Suprapubic skin (tissue), 4 donors: ENCODE measurements around the gene PFDN4. TPM values are rescaled to one million over a fixed set of nuclear protein-coding genes. Genes with fewer than 3 reads are reported as not detected.
"Not testable (repeated sequence)": the region's sequence is repeated elsewhere in the genome, so short reads cannot be mapped to it uniquely, and the experiment has no call there.

Source experiments
- DNase-seq, 2 donors: peaks; one replicate each; pipeline ENCODE4 v3.0.0-alpha.2; 2019; ENCODE audit warnings: low spot score in 2 of 2
- H3K27ac ChIP-seq: fragments of 200-600 bp; sonication (generic); one replicate; pipeline ENCODE4 v1.5.1; 2019
- H3K27me3 ChIP-seq: fragments of 200-600 bp; sonication (generic); one replicate; pipeline ENCODE4 v1.5.1; 2019
- H3K36me3 ChIP-seq: fragments of 200-600 bp; sonication (generic); one replicate; pipeline ENCODE4 v1.5.1; 2019
- H3K4me1 ChIP-seq: fragments of 200-600 bp; sonication (generic); one replicate; pipeline ENCODE4 v1.5.1; 2019
- H3K4me3 ChIP-seq: fragments of 200-600 bp; sonication (generic); one replicate; pipeline ENCODE4 v1.5.1; 2019; ENCODE audit warnings: mild to moderate bottlenecking
- H3K9me3 ChIP-seq: fragments of 200-600 bp; sonication (generic); one replicate; pipeline ENCODE4 v1.5.1; 2019
- EP300 ChIP-seq: sonication (generic); formaldehyde crosslinking; IDR thresholded peaks from one replicate; pipeline ENCODE4 v1.6.1; 2017; ENCODE audit warnings: antibody characterized with exemption
- POLR2A ChIP-seq, 2 donors: fragments of 450-650 bp; IDR thresholded peaks; one replicate each; pipeline ENCODE4 v1.6.1; 2017; ENCODE audit warnings: antibody characterized with exemption in 2 of 2, mild to moderate bottlenecking in 2 of 2, moderate library complexity in 2 of 2
- POLR2AphosphoS5 ChIP-seq, 3 donors: sonication (generic); formaldehyde crosslinking; IDR thresholded peaks; one replicate each; pipeline ENCODE4 v1.6.1; 2017; ENCODE audit warnings: antibody characterized with exemption in 3 of 3
- WGBS: methylation state at CpG from one replicate; pipeline ENCODE4 v1.1.5; 2018; 5-methylcytosine and 5-hydroxymethylcytosine counted together
- total RNA-seq, 4 donors: library from RNA; depleted of rRNA; stranded (reverse); fragments of >200 nt; gene quantifications; one replicate each; pipeline ENCODE4 v1.1.0, GENCODE V29; 2016
- TF ChIP-seq, protein P1 (sequence below), 2 donors: fragments of 200-600 bp in 1 of 2; fragments of 450-650 bp in 1 of 2; sonication (generic) in 1 of 2; IDR thresholded peaks; one replicate each; pipeline ENCODE4 v1.5.1; 2016 to 2019; ENCODE audit warnings: antibody characterized with exemption in 2 of 2, mild to moderate bottlenecking in 1 of 2, moderate library complexity in 1 of 2

PFDN4 gene
- total RNA-seq, 4 donors from 2014 or later = 33.2 to 48.7 (median 42.0) TPM

- DNase-seq = no peak
- H3K36me3 ChIP-seq = no peaks in the 10 kb centered on the region
- H3K27ac ChIP-seq = no peak overlapping the region
- TF ChIP-seq, protein P1, sequence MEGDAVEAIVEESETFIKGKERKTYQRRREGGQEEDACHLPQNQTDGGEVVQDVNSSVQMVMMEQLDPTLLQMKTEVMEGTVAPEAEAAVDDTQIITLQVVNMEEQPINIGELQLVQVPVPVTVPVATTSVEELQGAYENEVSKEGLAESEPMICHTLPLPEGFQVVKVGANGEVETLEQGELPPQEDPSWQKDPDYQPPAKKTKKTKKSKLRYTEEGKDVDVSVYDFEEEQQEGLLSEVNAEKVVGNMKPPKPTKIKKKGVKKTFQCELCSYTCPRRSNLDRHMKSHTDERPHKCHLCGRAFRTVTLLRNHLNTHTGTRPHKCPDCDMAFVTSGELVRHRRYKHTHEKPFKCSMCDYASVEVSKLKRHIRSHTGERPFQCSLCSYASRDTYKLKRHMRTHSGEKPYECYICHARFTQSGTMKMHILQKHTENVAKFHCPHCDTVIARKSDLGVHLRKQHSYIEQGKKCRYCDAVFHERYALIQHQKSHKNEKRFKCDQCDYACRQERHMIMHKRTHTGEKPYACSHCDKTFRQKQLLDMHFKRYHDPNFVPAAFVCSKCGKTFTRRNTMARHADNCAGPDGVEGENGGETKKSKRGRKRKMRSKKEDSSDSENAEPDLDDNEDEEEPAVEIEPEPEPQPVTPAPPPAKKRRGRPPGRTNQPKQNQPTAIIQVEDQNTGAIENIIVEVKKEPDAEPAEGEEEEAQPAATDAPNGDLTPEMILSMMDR (IDR thresholded peaks at IDR 0.05) = no peak
- no peak for TF ChIP-seq POLR2AphosphoS5 (IDR thresholded peaks at IDR 0.05)
- TF ChIP-seq POLR2A (IDR thresholded peaks at IDR 0.05) = no peak
- TF ChIP-seq EP300 = no peak
- no peaks in the 10 kb centered on the region for H3K27me3 ChIP-seq
- H3K9me3 ChIP-seq = no peaks in the 10 kb centered on the region
- H3K4me1 ChIP-seq = peaks cover 2% of the 10 kb centered on the region
- no peak overlapping the region for H3K4me3 ChIP-seq
- 78% methylated on average over 4 of the region's 4 CpGs for WGBS
Measured at GRCh38 chr20:54262671-54263070, 54.8 kb downstream of the PFDN4 start.

DNA sequence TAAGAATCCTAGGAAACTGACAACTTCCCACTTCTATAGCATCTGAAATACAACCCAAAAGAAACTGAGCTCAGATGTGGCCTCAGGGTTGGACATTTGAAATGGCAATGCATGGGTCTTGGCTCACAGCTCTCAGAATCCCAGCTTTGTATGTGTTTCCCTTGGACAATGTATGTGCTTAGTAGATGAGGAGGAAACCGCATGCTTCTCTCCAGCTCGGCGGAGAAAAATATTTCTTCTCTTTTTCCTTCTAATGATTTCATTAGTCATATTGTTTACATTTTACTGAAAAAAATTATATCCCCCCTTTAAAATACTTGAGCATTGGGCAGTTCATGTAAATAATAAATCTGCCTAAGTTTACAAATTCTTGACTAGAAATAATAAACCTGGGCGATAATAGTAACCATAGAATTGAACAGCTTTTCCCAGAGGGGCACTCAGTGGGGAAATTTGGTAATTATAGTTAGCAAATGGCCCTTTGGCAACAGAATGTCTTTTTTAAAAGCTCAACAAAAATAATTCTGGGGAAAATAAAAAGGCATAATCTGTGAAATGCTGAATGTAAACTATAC, 55.3 kb downstream of the PFDN4 start:
- TF ChIP-seq POLR2A (IDR thresholded peaks at IDR 0.05) (no peak), POLR2AphosphoS5 (IDR thresholded peaks at IDR 0.05) (no peak), EP300 (no peak)
- TF ChIP-seq, protein P1 (IDR thresholded peaks at IDR 0.05) = no peak
- Histone ChIP-seq H3K9me3 (no peaks in the 10 kb centered on the region), H3K36me3 (no peaks in the 10 kb centered on the region), H3K4me1 (peaks cover 7% of the 10 kb centered on the region), H3K4me3 (no peak overlapping the region), H3K27ac (no peak overlapping the region), H3K27me3 (no peaks in the 10 kb centered on the region)
- 87% methylated on average over 4 of the region's 4 CpGs for WGBS
- no peak for DNase-seq

DNA sequence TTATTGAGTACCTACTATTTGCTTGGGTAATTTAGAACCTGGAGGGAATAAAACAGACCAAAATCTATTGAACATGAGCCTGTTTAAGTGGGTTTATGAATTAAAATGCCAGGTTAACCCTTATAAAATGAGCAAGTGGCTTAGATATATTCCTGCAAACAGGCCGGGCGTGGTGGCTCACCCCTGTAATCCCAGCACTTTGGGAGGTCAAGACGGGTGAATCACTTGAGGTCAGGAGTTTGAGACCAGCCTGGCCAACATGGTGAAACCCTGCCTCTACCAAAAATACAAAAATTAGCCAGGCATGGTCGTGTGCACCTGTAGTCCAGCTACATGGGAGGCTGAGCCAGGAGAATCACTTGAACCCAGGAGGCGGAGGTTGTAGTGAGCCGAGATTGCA, 57.9 kb downstream of the PFDN4 start:
- H3K9me3 ChIP-seq, H3K36me3 ChIP-seq, H3K4me3 ChIP-seq, H3K27me3 ChIP-seq, H3K27ac ChIP-seq, DNase-seq: not testable (repeated sequence)
- 86% methylated on average over 6 of the region's 6 CpGs for WGBS
- H3K4me1 ChIP-seq = peaks cover 10% of the 10 kb centered on the region

DNA sequence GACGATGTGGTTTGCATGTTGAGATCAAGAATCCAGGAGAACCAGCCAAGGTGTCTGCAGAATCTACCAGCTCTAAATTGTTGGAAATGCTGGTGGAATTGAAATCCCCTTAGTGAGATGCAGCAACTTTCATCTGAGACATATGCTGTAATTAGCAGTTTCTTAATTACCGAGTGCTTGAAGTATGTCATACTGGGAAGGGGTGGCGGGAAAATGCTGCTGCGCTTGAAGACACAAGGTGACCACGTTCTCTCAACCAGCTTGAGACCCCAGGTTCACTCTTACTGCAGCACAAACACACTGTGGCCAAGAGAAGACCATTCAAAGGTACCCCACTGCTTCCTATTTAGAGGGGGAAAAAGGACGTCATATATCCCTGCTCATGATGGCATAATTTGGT, 59.0 kb downstream of the PFDN4 start:
- peaks cover 10% of the 10 kb centered on the region for H3K4me1 ChIP-seq
- no peaks in the 10 kb centered on the region for H3K27me3 ChIP-seq
- 90% methylated on average over 6 of the region's 6 CpGs for WGBS
- H3K36me3 ChIP-seq = no peaks in the 10 kb centered on the region
- TF ChIP-seq EP300 (no peak), POLR2A (IDR thresholded peaks at IDR 0.05) (no peak), POLR2AphosphoS5 (IDR thresholded peaks at IDR 0.05) (no peak)
- TF ChIP-seq, protein P1 (IDR thresholded peaks at IDR 0.05) = no peak
- no peaks in the 10 kb centered on the region for H3K9me3 ChIP-seq
- no peak overlapping the region for H3K4me3 ChIP-seq
- H3K27ac ChIP-seq = peak overlapping the region; percentile 3
- no peak for DNase-seq

- TF ChIP-seq, protein P1 (IDR thresholded peaks at IDR 0.05) = no peak
- no peak for TF ChIP-seq POLR2A (IDR thresholded peaks at IDR 0.05)
- TF ChIP-seq POLR2AphosphoS5 (IDR thresholded peaks at IDR 0.05) = no peak
- no peak for TF ChIP-seq EP300
- no peak for DNase-seq
- Histone ChIP-seq H3K27ac (peak overlapping the region; percentile 3), H3K36me3 (no peaks in the 10 kb centered on the region), H3K4me1 (peaks cover 10% of the 10 kb centered on the region), H3K27me3 (no peaks in the 10 kb centered on the region), H3K4me3 (no peak overlapping the region), H3K9me3 (no peaks in the 10 kb centered on the region)
- 32% methylated on average over 4 of the region's 4 CpGs for WGBS
Measured at GRCh38 chr20:54267483-54268003, 59.7 kb downstream of the PFDN4 start.

DNA sequence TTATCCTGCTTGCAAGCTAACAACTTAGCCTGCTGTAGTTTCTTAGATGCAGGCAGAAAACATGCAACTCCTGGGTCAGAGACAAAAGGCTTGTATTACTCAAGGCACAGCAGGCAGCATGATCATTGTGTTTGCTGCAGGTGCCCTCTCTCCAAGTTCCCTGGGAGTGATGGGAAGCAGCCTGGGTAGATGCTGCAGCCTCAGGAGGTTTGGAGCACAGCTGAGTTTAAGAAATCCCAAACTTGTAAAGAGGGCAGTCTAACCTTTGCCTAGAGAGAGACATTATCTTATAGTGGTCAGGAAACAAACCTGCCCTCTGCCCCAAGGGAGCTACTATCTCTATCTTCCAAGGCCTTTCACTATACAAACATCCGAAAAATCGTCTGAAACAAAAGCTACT, 61.1 kb downstream of the PFDN4 start:
- Histone ChIP-seq H3K27ac (no peak overlapping the region), H3K9me3 (no peaks in the 10 kb centered on the region), H3K36me3 (no peaks in the 10 kb centered on the region), H3K27me3 (no peaks in the 10 kb centered on the region), H3K4me3 (no peak overlapping the region), H3K4me1 (peaks cover 10% of the 10 kb centered on the region)
- no peak for TF ChIP-seq POLR2AphosphoS5 (IDR thresholded peaks at IDR 0.05)
- no peak for TF ChIP-seq EP300
- no peak for TF ChIP-seq POLR2A (IDR thresholded peaks at IDR 0.05)
- TF ChIP-seq, protein P1 (IDR thresholded peaks at IDR 0.05) = no peak
- 71% methylated on average over 2 of the region's 2 CpGs for WGBS
- DNase-seq = no peak
